Measurements from ENCODE around the gene MRPS18B. TPM values are rescaled to one million over a fixed set of nuclear protein-coding genes. Genes with fewer than 3 reads are reported as not detected.

The MRPS18B gene
- polyA plus RNA-seq, 1 donor from 2014 or later, result 77.7 TPM

DNA sequence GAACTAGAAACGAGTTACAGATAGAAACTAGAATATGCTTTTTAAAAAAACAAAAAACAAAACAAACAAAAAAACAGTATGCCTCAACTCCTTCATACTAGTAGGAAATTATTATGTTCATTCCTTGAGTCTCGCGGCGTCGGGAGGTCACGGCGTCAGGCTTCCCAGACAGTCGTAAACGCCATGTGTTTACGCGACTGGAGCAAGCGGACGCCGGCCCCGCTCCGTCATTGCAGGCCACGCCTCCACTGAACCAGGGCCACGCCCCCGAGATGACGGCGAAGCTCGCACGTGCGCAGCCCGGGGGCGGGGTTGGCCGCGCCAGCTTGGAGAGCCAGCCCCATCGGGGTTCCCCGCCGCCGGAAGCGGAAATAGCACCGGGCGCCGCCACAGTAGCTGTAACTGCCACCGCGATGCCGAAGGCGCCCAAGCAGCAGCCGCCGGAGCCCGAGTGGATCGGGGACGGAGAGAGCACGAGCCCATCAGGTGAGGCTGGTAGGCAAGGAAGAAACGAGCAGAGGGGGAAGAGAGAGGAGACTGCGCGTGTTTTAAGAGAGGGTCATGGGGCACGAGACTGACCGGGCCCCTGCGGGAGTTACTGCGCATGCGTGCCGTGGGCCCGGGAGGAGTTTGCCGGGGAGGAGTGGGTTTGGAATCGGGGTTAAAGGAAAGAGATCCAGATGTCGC lies 46.4 kb upstream of the MRPS18B start, which contains the start of gene ABCF1:
ABCF1 (plus strand) TSS at position 368 of the 687 bp plus-strand sequence; CDS start at position 414, 46 bp downstream.
- H3K9me3 ChIP-seq (ENCODE audit: low read length), result no peaks in the 10 kb centered on the region
- H3K27ac ChIP-seq (ENCODE audit: low read length), result peak within 1 kb of the TSS; percentile 85
- TF ChIP-seq POLR2AphosphoS5 (IDR thresholded peaks at IDR 0.05) (peak; percentile 92), MXI1 (conservative IDR thresholded peaks at IDR 0.05; ENCODE audit: poor library complexity, severe bottlenecking) (peak; percentile 99), SMC3 (conservative IDR thresholded peaks at IDR 0.05; ENCODE audit: poor library complexity) (peak; percentile 28), EZH2 (IDR thresholded peaks at IDR 0.05; ENCODE audit: borderline replicate concordance, insufficient read depth, low read length, poor library complexity, severe bottlenecking) (no peak), TAF1 (IDR thresholded peaks at IDR 0.05; ENCODE audit: low read depth) (peak; percentile 48), EP300 (conservative IDR thresholded peaks at IDR 0.05; ENCODE audit: poor library complexity, severe bottlenecking) (peak; percentile 40), RAD21 (conservative IDR thresholded peaks at IDR 0.05) (no peak)
- TF ChIP-seq, protein P1, sequence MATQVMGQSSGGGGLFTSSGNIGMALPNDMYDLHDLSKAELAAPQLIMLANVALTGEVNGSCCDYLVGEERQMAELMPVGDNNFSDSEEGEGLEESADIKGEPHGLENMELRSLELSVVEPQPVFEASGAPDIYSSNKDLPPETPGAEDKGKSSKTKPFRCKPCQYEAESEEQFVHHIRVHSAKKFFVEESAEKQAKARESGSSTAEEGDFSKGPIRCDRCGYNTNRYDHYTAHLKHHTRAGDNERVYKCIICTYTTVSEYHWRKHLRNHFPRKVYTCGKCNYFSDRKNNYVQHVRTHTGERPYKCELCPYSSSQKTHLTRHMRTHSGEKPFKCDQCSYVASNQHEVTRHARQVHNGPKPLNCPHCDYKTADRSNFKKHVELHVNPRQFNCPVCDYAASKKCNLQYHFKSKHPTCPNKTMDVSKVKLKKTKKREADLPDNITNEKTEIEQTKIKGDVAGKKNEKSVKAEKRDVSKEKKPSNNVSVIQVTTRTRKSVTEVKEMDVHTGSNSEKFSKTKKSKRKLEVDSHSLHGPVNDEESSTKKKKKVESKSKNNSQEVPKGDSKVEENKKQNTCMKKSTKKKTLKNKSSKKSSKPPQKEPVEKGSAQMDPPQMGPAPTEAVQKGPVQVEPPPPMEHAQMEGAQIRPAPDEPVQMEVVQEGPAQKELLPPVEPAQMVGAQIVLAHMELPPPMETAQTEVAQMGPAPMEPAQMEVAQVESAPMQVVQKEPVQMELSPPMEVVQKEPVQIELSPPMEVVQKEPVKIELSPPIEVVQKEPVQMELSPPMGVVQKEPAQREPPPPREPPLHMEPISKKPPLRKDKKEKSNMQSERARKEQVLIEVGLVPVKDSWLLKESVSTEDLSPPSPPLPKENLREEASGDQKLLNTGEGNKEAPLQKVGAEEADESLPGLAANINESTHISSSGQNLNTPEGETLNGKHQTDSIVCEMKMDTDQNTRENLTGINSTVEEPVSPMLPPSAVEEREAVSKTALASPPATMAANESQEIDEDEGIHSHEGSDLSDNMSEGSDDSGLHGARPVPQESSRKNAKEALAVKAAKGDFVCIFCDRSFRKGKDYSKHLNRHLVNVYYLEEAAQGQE (IDR thresholded peaks at IDR 0.05; ENCODE audit: borderline replicate concordance), result peak; percentile 48
- peaks cover 7% of the 10 kb centered on the region for H3K27me3 ChIP-seq (ENCODE audit: insufficient read depth, low read depth, low read length)
- H3K9ac ChIP-seq (ENCODE audit: low read length), result peak within 1 kb of the TSS; percentile 81
- H4K20me1 ChIP-seq (ENCODE audit: insufficient read depth), result no peaks in the 10 kb centered on the region
- H3K36me3 ChIP-seq (ENCODE audit: insufficient read depth, low read length), result no peaks in the 10 kb centered on the region
- H3K4me3 ChIP-seq (ENCODE audit: low read length), result peak within 1 kb of the TSS; percentile 77
- no peaks in the 10 kb centered on the region for H3F3A ChIP-seq (ENCODE audit: insufficient read depth, low read length, poor library complexity, severe bottlenecking)
- peak within 1 kb of the TSS; percentile 87 for H2AFZ ChIP-seq (ENCODE audit: low read depth, low read length)
- no peaks in the 10 kb centered on the region for H3K9me2 ChIP-seq (ENCODE audit: insufficient read depth, low read length)
- H3K4me2 ChIP-seq (ENCODE audit: low read length), result peak within 1 kb of the TSS; percentile 98
- peaks cover 39% of the 10 kb centered on the region for H3K79me2 ChIP-seq (replicated peaks; ENCODE audit: insufficient read depth, low read length)

DNA sequence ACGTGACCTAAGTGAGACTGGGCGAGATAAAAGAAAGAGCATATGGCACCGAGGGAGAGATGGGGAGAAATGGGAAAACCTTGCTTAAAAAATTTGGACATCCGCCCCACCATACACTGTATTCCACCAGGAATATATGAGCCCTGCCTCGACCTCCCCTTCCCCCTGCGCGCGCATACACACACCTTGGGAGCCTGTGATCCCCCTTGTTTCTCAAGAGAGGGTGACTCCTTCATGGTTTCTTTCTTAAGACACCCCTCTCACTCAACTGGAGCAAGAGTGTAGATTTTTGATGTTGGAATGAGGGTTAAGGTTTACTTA lies 45.9 kb upstream of the MRPS18B start:
- Histone ChIP-seq H3K79me2 (replicated peaks; ENCODE audit: insufficient read depth, low read length) (peaks cover 39% of the 10 kb centered on the region), H3K4me3 (ENCODE audit: low read length) (peak overlapping the region; percentile 77), H3K9me2 (ENCODE audit: insufficient read depth, low read length) (no peaks in the 10 kb centered on the region), H3K4me2 (ENCODE audit: low read length) (peak overlapping the region; percentile 95), H3K27ac (ENCODE audit: low read length) (peak overlapping the region; percentile 85), H2AFZ (ENCODE audit: low read depth, low read length) (peak overlapping the region; percentile 87), H3K9ac (ENCODE audit: low read length) (peak overlapping the region; percentile 81), H3K36me3 (ENCODE audit: insufficient read depth, low read length) (no peaks in the 10 kb centered on the region), H3F3A (ENCODE audit: insufficient read depth, low read length, poor library complexity, severe bottlenecking) (no peaks in the 10 kb centered on the region), H4K20me1 (ENCODE audit: insufficient read depth) (no peaks in the 10 kb centered on the region), H3K9me3 (ENCODE audit: low read length) (no peaks in the 10 kb centered on the region), H3K27me3 (ENCODE audit: insufficient read depth, low read depth, low read length) (peaks cover 7% of the 10 kb centered on the region)
- TF ChIP-seq RAD21 (conservative IDR thresholded peaks at IDR 0.05), result no peak
- no peak for TF ChIP-seq TAF1 (IDR thresholded peaks at IDR 0.05; ENCODE audit: low read depth)
- no peak for TF ChIP-seq EP300 (conservative IDR thresholded peaks at IDR 0.05; ENCODE audit: poor library complexity, severe bottlenecking)
- no peak for TF ChIP-seq POLR2AphosphoS5 (IDR thresholded peaks at IDR 0.05)
- no peak for TF ChIP-seq EZH2 (IDR thresholded peaks at IDR 0.05; ENCODE audit: borderline replicate concordance, insufficient read depth, low read length, poor library complexity, severe bottlenecking)
- TF ChIP-seq, protein P1 (IDR thresholded peaks at IDR 0.05; ENCODE audit: borderline replicate concordance), result no peak
- TF ChIP-seq, protein P2, sequence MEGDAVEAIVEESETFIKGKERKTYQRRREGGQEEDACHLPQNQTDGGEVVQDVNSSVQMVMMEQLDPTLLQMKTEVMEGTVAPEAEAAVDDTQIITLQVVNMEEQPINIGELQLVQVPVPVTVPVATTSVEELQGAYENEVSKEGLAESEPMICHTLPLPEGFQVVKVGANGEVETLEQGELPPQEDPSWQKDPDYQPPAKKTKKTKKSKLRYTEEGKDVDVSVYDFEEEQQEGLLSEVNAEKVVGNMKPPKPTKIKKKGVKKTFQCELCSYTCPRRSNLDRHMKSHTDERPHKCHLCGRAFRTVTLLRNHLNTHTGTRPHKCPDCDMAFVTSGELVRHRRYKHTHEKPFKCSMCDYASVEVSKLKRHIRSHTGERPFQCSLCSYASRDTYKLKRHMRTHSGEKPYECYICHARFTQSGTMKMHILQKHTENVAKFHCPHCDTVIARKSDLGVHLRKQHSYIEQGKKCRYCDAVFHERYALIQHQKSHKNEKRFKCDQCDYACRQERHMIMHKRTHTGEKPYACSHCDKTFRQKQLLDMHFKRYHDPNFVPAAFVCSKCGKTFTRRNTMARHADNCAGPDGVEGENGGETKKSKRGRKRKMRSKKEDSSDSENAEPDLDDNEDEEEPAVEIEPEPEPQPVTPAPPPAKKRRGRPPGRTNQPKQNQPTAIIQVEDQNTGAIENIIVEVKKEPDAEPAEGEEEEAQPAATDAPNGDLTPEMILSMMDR (IDR thresholded peaks at IDR 0.05; ENCODE audit: poor library complexity, severe bottlenecking), result no peak
- no peak for TF ChIP-seq SMC3 (conservative IDR thresholded peaks at IDR 0.05; ENCODE audit: poor library complexity)
- TF ChIP-seq MXI1 (conservative IDR thresholded peaks at IDR 0.05; ENCODE audit: poor library complexity, severe bottlenecking), result no peak
